ENCODE data around the gene CALD1.

CALD1 gene

GRCh38 chr7:134932707-134933370 is 153.4 kb downstream of the CALD1 start:
- DNase-seq = no peak

- DNase-seq = no peak
These were observed 154.1 kb downstream of the CALD1 start for GRCh38 chr7:134933460-134934068.

GRCh38 chr7:134935701-134936100 is 156.3 kb downstream of the CALD1 start:
- DNase-seq = no peak

GRCh38 chr7:134936893-134937510 is 157.6 kb downstream of the CALD1 start:
- peak; percentile 71 for DNase-seq

- DNase-seq = no peak
These were observed 158.7 kb downstream of the CALD1 start for GRCh38 chr7:134938141-134938540.

- DNase-seq = no peak
These were observed 159.7 kb downstream of the CALD1 start for GRCh38 chr7:134939136-134939535.

- no peak for DNase-seq
These were observed 161.3 kb downstream of the CALD1 start for GRCh38 chr7:134940729-134941128.

GRCh38 chr7:134941185-134941900 is 161.9 kb downstream of the CALD1 start:
- DNase-seq = peak; percentile 49

- DNase-seq = no peak
These were observed 162.5 kb downstream of the CALD1 start for GRCh38 chr7:134941952-134942351.

- no peak for DNase-seq
These were observed 163.4 kb downstream of the CALD1 start for GRCh38 chr7:134942690-134943466.

GRCh38 chr7:134943785-134944400 is 164.5 kb downstream of the CALD1 start:
- peak; percentile 61 for DNase-seq

- DNase-seq = no peak
These were observed 166.3 kb downstream of the CALD1 start for GRCh38 chr7:134945691-134946090.

- no peak for DNase-seq
These were observed 166.8 kb downstream of the CALD1 start for GRCh38 chr7:134946260-134946659.

GRCh38 chr7:134947329-134947728 is 167.9 kb downstream of the CALD1 start:
- no peak for DNase-seq

GRCh38 chr7:134947831-134948230 is 168.4 kb downstream of the CALD1 start:
- no peak for DNase-seq

- no peak for DNase-seq
These were observed 168.8 kb downstream of the CALD1 start for GRCh38 chr7:134948246-134948645.

- no peak for DNase-seq
These were observed 169.3 kb downstream of the CALD1 start for GRCh38 chr7:134948736-134949135.

- DNase-seq = no peak
These were observed 169.7 kb downstream of the CALD1 start for GRCh38 chr7:134949171-134949570.

GRCh38 chr7:134954197-134955082 is 175.0 kb downstream of the CALD1 start:
- DNase-seq = peak; percentile 52

GRCh38 chr7:134957005-134957404 is 177.6 kb downstream of the CALD1 start:
- DNase-seq = no peak

GRCh38 chr7:134959810-134960209 is 180.4 kb downstream of the CALD1 start:
- no peak for DNase-seq
